H9 (cell line): Measurements from ENCODE around the gene TSSC4. TPM values are rescaled to one million over a fixed set of nuclear protein-coding genes. Genes with fewer than 3 reads are reported as not detected.
A peak's percentile ranks its signal among the peaks of the same experiment; 100 is the strongest.

Experiments
- DNase-seq: peaks from one replicate; pipeline ENCODE4 v3.0.0-alpha.2; 2017
- H2AFZ ChIP-seq: one replicate; pipeline ENCODE4 v1.6.1; 2013; ENCODE audit warnings: mild to moderate bottlenecking, low read length, control low read depth, moderate library complexity
- H2AK5ac ChIP-seq: 2 replicates; pipeline ENCODE4 v1.6.1; 2013; ENCODE audit warnings: low read length, control low read depth, mixed read lengths; ENCODE audit not compliant: insufficient read length
- H2BK120ac ChIP-seq: one replicate; pipeline ENCODE4 v1.6.1; 2013; ENCODE audit warnings: low read depth, mild to moderate bottlenecking, low read length, control low read depth, inconsistent platforms; ENCODE audit not compliant: poor library complexity, severe bottlenecking
- H2BK12ac ChIP-seq: 2 replicates; pipeline ENCODE4 v1.6.1; 2013; ENCODE audit warnings: low read length, control low read depth, mixed read lengths, low read depth; ENCODE audit not compliant: insufficient read length
- H2BK15ac ChIP-seq: 2 replicates; pipeline ENCODE4 v1.6.1; 2013; ENCODE audit warnings: low read depth, low read length, control low read depth
- H2BK20ac ChIP-seq: one replicate; pipeline ENCODE4 v1.6.1; 2013; ENCODE audit warnings: low read depth, mild to moderate bottlenecking, low read length, control low read depth, inconsistent platforms; ENCODE audit not compliant: poor library complexity, severe bottlenecking
- H2BK5ac ChIP-seq: 2 replicates; pipeline ENCODE4 v1.6.1; 2013; ENCODE audit warnings: low read length, control low read depth, mixed read lengths; ENCODE audit not compliant: insufficient read length
- H3K14ac ChIP-seq: 2 replicates; pipeline ENCODE4 v1.6.1; 2013; ENCODE audit warnings: low read length, control low read depth; ENCODE audit not compliant: insufficient read depth
- H3K18ac ChIP-seq: 2 replicates; pipeline ENCODE4 v1.6.1; 2013; ENCODE audit warnings: low read depth, mild to moderate bottlenecking, mixed read lengths, low read length, control low read depth; ENCODE audit not compliant: insufficient read length
- H3K23ac ChIP-seq: 2 replicates; pipeline ENCODE4 v1.6.1; 2013; ENCODE audit warnings: low read length, control low read depth, mixed read lengths, low read depth; ENCODE audit not compliant: insufficient read length
- H3K23me2 ChIP-seq: 2 replicates; pipeline ENCODE4 v1.6.1; 2013; ENCODE audit warnings: low read depth, mild to moderate bottlenecking, mixed read lengths, low read length, control low read depth; ENCODE audit not compliant: insufficient read length, poor library complexity, severe bottlenecking
- H3K27ac ChIP-seq: 2 replicates; pipeline ENCODE4 v1.5.1; 2013; ENCODE audit warnings: low read length, control low read depth, mixed read lengths, low read depth; ENCODE audit not compliant: insufficient read length
- H3K27me3 ChIP-seq: 2 replicates; pipeline ENCODE4 v1.6.1; 2013; ENCODE audit warnings: low read length, control low read depth, inconsistent platforms; ENCODE audit not compliant: insufficient read depth
- H3K4ac ChIP-seq: 2 replicates; pipeline ENCODE4 v1.6.1; 2013; ENCODE audit warnings: low read depth, mild to moderate bottlenecking, control low read depth, inconsistent platforms, low read length, moderate library complexity
- H3K4me1 ChIP-seq: 2 replicates; pipeline ENCODE4 v1.6.1; 2013; ENCODE audit warnings: low read length, control low read depth, inconsistent platforms; ENCODE audit not compliant: insufficient read depth
- H3K4me2 ChIP-seq: 2 replicates; pipeline ENCODE4 v1.6.1; 2013; ENCODE audit warnings: low read length, control low read depth, mixed read lengths; ENCODE audit not compliant: insufficient read length, insufficient read depth
- H3K56ac ChIP-seq: 2 replicates; pipeline ENCODE4 v1.6.1; 2013; ENCODE audit warnings: low read depth, mild to moderate bottlenecking, mixed read lengths, low read length, control low read depth; ENCODE audit not compliant: insufficient read length
- H3K79me1 ChIP-seq: 2 replicates; pipeline ENCODE4 v1.6.1; 2013; ENCODE audit warnings: low read depth, mild to moderate bottlenecking, moderate library complexity, low read length, control low read depth, inconsistent platforms; ENCODE audit not compliant: insufficient read depth, poor library complexity, severe bottlenecking
- H3K79me2 ChIP-seq: 2 replicates; pipeline ENCODE4 v1.6.1; 2013; ENCODE audit warnings: low read length, control low read depth, inconsistent platforms; ENCODE audit not compliant: insufficient read depth
- H3K9ac ChIP-seq: 2 replicates; pipeline ENCODE4 v1.6.1; 2013; ENCODE audit warnings: low read length, control low read depth, mixed read lengths; ENCODE audit not compliant: insufficient read length; ENCODE audit errors: extremely low read depth
- H3K9me3 ChIP-seq: one replicate; pipeline ENCODE4 v1.6.1; 2013; ENCODE audit warnings: low read depth, low read length, inconsistent platforms; ENCODE audit not compliant: control insufficient read depth
- H3T11ph ChIP-seq: one replicate; pipeline ENCODE4 v1.6.1; 2013; ENCODE audit warnings: mild to moderate bottlenecking, low read length, control low read depth, inconsistent platforms
- H4K20me1 ChIP-seq: one replicate; pipeline ENCODE4 v1.6.1; 2013; ENCODE audit not compliant: control insufficient read depth, insufficient read length, insufficient read depth
- H4K5ac ChIP-seq: 2 replicates; pipeline ENCODE4 v1.6.1; 2013; ENCODE audit warnings: low read depth, mild to moderate bottlenecking, mixed read lengths, low read length, control low read depth; ENCODE audit not compliant: insufficient read length
- H4K8ac ChIP-seq: replicated peaks from 2 replicates; pipeline ENCODE4 v1.6.1; 2013; ENCODE audit warnings: low read length, control low read depth, mixed read lengths, low read depth; ENCODE audit not compliant: insufficient read length
- H4K91ac ChIP-seq: 2 replicates; pipeline ENCODE4 v1.6.1; 2013; ENCODE audit warnings: low read depth, mild to moderate bottlenecking, moderate library complexity, mixed read lengths, low read length, control low read depth; ENCODE audit not compliant: insufficient read length
- H3K27ac Mint-ChIP-seq, 3 experiments: 2 replicates in 2 of 3; 3 replicates in 1 of 3; pipeline ENCODE4 v1.8.0; 2020 to 2021; ENCODE audit warnings: mixed read lengths in 3 of 3, mild to moderate bottlenecking in 1 of 3, moderate library complexity in 1 of 3
- H3K27me3 Mint-ChIP-seq: 2 replicates; pipeline ENCODE4 v1.8.0; 2021; ENCODE audit warnings: low read depth, mild to moderate bottlenecking, moderate library complexity, mixed read lengths
- H3K36me3 Mint-ChIP-seq, 3 experiments: 2 replicates in 2 of 3; 3 replicates in 1 of 3; pipeline ENCODE4 v1.8.0; 2020 to 2021; ENCODE audit warnings: low read depth in 3 of 3, mixed read lengths in 3 of 3; ENCODE audit not compliant: insufficient read depth in 1 of 3
- H3K4me1 Mint-ChIP-seq, 2 experiments: 2 replicates each; pipeline ENCODE4 v1.8.0; 2020; ENCODE audit warnings: mixed read lengths in 2 of 2
- H3K4me3 Mint-ChIP-seq, 2 experiments: 2 replicates in 1 of 2; 3 replicates in 1 of 2; pipeline ENCODE4 v1.8.0; 2020 to 2021; ENCODE audit warnings: mild to moderate bottlenecking in 2 of 2, mixed read lengths in 2 of 2, moderate library complexity in 1 of 2
- H3K9me3 Mint-ChIP-seq, 2 experiments: 2 replicates in 1 of 2; 3 replicates in 1 of 2; pipeline ENCODE4 v1.8.0; 2020; ENCODE audit warnings: mild to moderate bottlenecking in 2 of 2, mixed read lengths in 2 of 2, moderate library complexity in 1 of 2
- WGBS: extraction: QIAGEN DNeasy Blood & Tissue Kit; methylation state at CpG from one replicate; pipeline ENCODE4 v1.1.7; 2013; ENCODE audit warnings: missing lambda C conversion rate, low lambda C conversion rate, mixed read lengths; ENCODE audit not compliant: insufficient read length; ENCODE audit errors: extremely low coverage; 5-methylcytosine and 5-hydroxymethylcytosine counted together
- total RNA-seq: library from RNA; stranded (reverse); gene quantifications from 2 replicates; pipeline ENCODE4 v1.2.1, GENCODE V29; 2021
- TF ChIP-seq, protein P1 (sequence below): fragments of 200-600 bp; sonication (generic); conservative IDR thresholded peaks from 3 replicates; pipeline ENCODE4 v1.8.0; 2021; ENCODE audit warnings: antibody characterized with exemption, mild to moderate bottlenecking

The TSSC4 gene
- total RNA-seq, 1 experiment from 2014 or later: 51.0 TPM

DNA sequence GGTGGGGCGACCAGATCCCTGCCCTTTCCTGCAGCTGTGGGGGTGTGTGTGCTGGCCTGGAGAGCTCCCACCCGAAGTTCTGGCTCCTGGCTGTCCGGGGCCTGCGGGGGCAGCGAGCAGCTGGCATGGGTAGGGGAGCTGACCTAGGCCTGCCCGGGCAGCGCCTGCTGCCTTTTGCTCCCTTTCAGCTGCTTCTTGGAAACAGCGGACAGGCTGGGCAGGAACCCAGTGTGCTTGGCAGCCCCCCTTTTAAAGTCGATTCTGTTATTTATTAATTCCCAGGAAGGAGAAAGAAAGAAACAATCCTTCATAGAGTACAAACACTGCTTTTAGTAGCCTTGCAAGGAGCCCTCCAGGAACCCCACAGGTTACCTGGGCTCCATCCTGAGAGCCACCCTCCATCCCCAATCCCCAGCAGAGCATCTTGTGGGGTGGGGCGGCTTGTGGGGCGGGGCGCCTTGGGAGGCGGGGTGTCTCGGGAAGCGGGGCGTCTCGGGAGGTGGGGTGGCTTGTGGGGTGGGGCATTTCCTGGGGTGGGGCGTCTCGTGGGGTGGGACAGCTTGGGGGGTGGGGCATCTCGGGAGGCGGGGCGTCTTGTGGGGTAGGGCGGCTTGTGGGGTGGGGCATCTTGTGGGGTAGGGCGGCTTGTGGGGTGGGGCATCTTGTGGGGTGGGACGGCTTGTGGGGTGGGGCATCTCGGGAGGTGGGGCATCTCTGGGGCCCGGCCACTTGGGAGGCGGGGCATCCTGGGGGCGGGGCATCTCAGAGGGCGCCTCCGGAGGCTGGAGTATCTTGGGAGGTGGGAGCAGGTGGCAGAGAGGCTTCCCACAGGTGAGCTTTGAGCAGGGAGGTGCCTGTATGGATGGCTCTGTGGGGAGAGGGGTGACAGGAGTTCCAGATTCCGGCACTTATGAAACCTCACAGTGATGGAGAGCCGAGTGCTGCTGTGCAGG, 16.4 kb upstream of the TSSC4 start:
- no peak overlapping the region for H3K56ac ChIP-seq
- DNase-seq: peak; percentile 60
- peaks cover 8% of the 10 kb centered on the region for H3K79me1 ChIP-seq
- H3K27ac Mint-ChIP-seq: 0 out of 7 replicates have a peak overlapping the region, but pooled peaks of 1 of the 3 experiments have one; percentile 60
- H3K27ac ChIP-seq: no peak overlapping the region
- no peaks in the 10 kb centered on the region for H3K27me3 Mint-ChIP-seq
- peaks cover 46% of the 10 kb centered on the region; the same call in 1 of the 2 replicates for H3K79me2 ChIP-seq
- no peak overlapping the region for H4K91ac ChIP-seq
- WGBS: no CpG with 5 or more reads among the region's 33 CpGs
- H3K27me3 ChIP-seq: no peaks in the 10 kb centered on the region
- no peaks in the 10 kb centered on the region for H3K23me2 ChIP-seq
- TF ChIP-seq, protein P1, sequence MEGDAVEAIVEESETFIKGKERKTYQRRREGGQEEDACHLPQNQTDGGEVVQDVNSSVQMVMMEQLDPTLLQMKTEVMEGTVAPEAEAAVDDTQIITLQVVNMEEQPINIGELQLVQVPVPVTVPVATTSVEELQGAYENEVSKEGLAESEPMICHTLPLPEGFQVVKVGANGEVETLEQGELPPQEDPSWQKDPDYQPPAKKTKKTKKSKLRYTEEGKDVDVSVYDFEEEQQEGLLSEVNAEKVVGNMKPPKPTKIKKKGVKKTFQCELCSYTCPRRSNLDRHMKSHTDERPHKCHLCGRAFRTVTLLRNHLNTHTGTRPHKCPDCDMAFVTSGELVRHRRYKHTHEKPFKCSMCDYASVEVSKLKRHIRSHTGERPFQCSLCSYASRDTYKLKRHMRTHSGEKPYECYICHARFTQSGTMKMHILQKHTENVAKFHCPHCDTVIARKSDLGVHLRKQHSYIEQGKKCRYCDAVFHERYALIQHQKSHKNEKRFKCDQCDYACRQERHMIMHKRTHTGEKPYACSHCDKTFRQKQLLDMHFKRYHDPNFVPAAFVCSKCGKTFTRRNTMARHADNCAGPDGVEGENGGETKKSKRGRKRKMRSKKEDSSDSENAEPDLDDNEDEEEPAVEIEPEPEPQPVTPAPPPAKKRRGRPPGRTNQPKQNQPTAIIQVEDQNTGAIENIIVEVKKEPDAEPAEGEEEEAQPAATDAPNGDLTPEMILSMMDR: no peak
- H2AFZ ChIP-seq: no peak overlapping the region
- no peaks in the 10 kb centered on the region for H3K9me3 Mint-ChIP-seq
- H3K4me2 ChIP-seq: no peak overlapping the region
- H4K5ac ChIP-seq: no peak overlapping the region
- peaks cover 5% of the 10 kb centered on the region for H4K20me1 ChIP-seq
- H2BK12ac ChIP-seq: no peak overlapping the region
- H3K18ac ChIP-seq: no peak overlapping the region
- no peaks in the 10 kb centered on the region; the same call in 1 of the 2 replicates for H3K4me1 ChIP-seq
- H3T11ph ChIP-seq: no peak overlapping the region
- no peak overlapping the region for H3K14ac ChIP-seq
- no peak overlapping the region for H3K9ac ChIP-seq
- H4K8ac ChIP-seq: no peak overlapping the region
- H2BK20ac ChIP-seq: no peak overlapping the region
- H2BK15ac ChIP-seq: no peak overlapping the region
- H3K4ac ChIP-seq: no peak overlapping the region
- H2AK5ac ChIP-seq: no peak overlapping the region
- no peak overlapping the region for H3K23ac ChIP-seq
- H3K4me1 Mint-ChIP-seq: peaks cover 7 to 19% of the 10 kb centered on the region in 2 experiments; a peak in 3 of 4 replicates
- H3K36me3 Mint-ChIP-seq: peaks cover 4 to 11% (median 8%) of the 10 kb centered on the region in 3 experiments; a peak in 6 of 7 replicates
- H2BK5ac ChIP-seq: no peak overlapping the region
- no peak overlapping the region for H3K4me3 Mint-ChIP-seq
- no peak overlapping the region for H2BK120ac ChIP-seq
- no peaks in the 10 kb centered on the region for H3K9me3 ChIP-seq
